HEK293T (cell line): ENCODE measurements around the gene NEIL1.

Experiments used
- BHLHE40 ChIP-seq: fragments of 450-650 bp; IDR thresholded peaks from 2 replicates; pipeline ENCODE4 v1.6.1; 2016; ENCODE audit warnings: mild to moderate bottlenecking, moderate library complexity, borderline replicate concordance
- CTBP1 ChIP-seq: fragments of 450-650 bp; IDR thresholded peaks from 2 replicates; pipeline ENCODE4 v1.6.1; 2016; ENCODE audit warnings: borderline replicate concordance
- FOXA1 ChIP-seq: fragments of 450-650 bp; IDR thresholded peaks from 2 replicates; pipeline ENCODE4 v1.6.1; 2016; ENCODE audit warnings: mild to moderate bottlenecking
- FOXK2 ChIP-seq: fragments of 450-650 bp; IDR thresholded peaks from 2 replicates; pipeline ENCODE4 v1.6.1; 2016; ENCODE audit warnings: mild to moderate bottlenecking
- HDGF ChIP-seq: fragments of 450-650 bp; IDR thresholded peaks from 2 replicates; pipeline ENCODE4 v1.6.1; 2017; ENCODE audit warnings: antibody characterized with exemption, borderline replicate concordance
- NFRKB ChIP-seq: fragments of 450-650 bp; IDR thresholded peaks from 2 replicates; pipeline ENCODE4 v1.6.1; 2016; ENCODE audit warnings: mild to moderate bottlenecking, moderate library complexity
- PKNOX1 ChIP-seq: fragments of 450-650 bp; IDR thresholded peaks from 2 replicates; pipeline ENCODE4 v1.6.1; 2016
- SP1 ChIP-seq: fragments of 450-650 bp; IDR thresholded peaks from 2 replicates; pipeline ENCODE4 v1.6.1; 2017
- SUZ12 ChIP-seq: fragments of 450-650 bp; IDR thresholded peaks from 2 replicates; pipeline ENCODE4 v1.6.1; 2016; ENCODE audit warnings: mild to moderate bottlenecking

GRCh38 chr15:75325922-75326321 is 20.9 kb upstream of the NEIL1 start:
- TF ChIP-seq CTBP1 (no peak), FOXA1 (no peak), PKNOX1 (no peak), SUZ12 (no peak), NFRKB (no peak), BHLHE40 (no peak), SP1 (no peak), FOXK2 (no peak), HDGF (no peak)
